HG02571 (cell line): Measurements from ENCODE around the gene CUX1.
"Not testable (repeated sequence)": the region's sequence is repeated elsewhere in the genome, so short reads cannot be mapped to it uniquely, and the experiment has no call there.

Experiments used
- ATAC-seq: cut with Tn5 transposase; IDR thresholded peaks from one replicate; pipeline ENCODE4 v1.9.1; 2021; ENCODE audit warnings: mild to moderate bottlenecking, moderate library complexity; ENCODE audit not compliant: unreplicated experiment

CUX1 gene

GRCh38 chr7:101817471-101818286 is at the start of gene CUX1:
CUX1 (plus strand) TSS chr7:101817626; CDS start chr7:101817640, 14 bp downstream.
- peak; percentile 2 for ATAC-seq

- ATAC-seq: no peak
Observed at GRCh38 chr7:101768280-101768679, 49.1 kb upstream of the CUX1 start.

- no peak for ATAC-seq
Observed at GRCh38 chr7:101770466-101770865, 47.0 kb upstream of the CUX1 start.

GRCh38 chr7:101772508-101773211 is 44.8 kb upstream of the CUX1 start:
- no peak for ATAC-seq

- ATAC-seq: no peak
Observed at GRCh38 chr7:101775181-101775580, 42.2 kb upstream of the CUX1 start.

- ATAC-seq: no peak
Observed at GRCh38 chr7:101778026-101778580, 39.3 kb upstream of the CUX1 start.

- ATAC-seq: no peak
Observed at GRCh38 chr7:101779267-101779666, 38.2 kb upstream of the CUX1 start.

- ATAC-seq: no peak
Observed at GRCh38 chr7:101780281-101780680, 37.1 kb upstream of the CUX1 start.

- ATAC-seq: no peak
Observed at GRCh38 chr7:101781439-101781838, 36.0 kb upstream of the CUX1 start.

GRCh38 chr7:101782476-101782875 is 35.0 kb upstream of the CUX1 start:
- ATAC-seq: no peak

GRCh38 chr7:101782896-101783295 is 34.5 kb upstream of the CUX1 start:
- no peak for ATAC-seq

GRCh38 chr7:101783381-101784181 is 33.8 kb upstream of the CUX1 start:
- no peak for ATAC-seq

GRCh38 chr7:101784292-101785127 is 32.9 kb upstream of the CUX1 start:
- no peak for ATAC-seq

- ATAC-seq: no peak
Observed at GRCh38 chr7:101787864-101788263, 29.6 kb upstream of the CUX1 start.

GRCh38 chr7:101788517-101788916 is 28.9 kb upstream of the CUX1 start:
- no peak for ATAC-seq

GRCh38 chr7:101790566-101791293 is 26.7 kb upstream of the CUX1 start:
- no peak for ATAC-seq

GRCh38 chr7:101792051-101792681 is 25.3 kb upstream of the CUX1 start:
- no peak for ATAC-seq

- not testable (repeated sequence) for ATAC-seq
Observed at GRCh38 chr7:101792682-101793071, 24.7 kb upstream of the CUX1 start.

- ATAC-seq: no peak
Observed at GRCh38 chr7:101795461-101795860, 22.0 kb upstream of the CUX1 start.
